ENCODE measurements around the gene OSBPL7.

DNA sequence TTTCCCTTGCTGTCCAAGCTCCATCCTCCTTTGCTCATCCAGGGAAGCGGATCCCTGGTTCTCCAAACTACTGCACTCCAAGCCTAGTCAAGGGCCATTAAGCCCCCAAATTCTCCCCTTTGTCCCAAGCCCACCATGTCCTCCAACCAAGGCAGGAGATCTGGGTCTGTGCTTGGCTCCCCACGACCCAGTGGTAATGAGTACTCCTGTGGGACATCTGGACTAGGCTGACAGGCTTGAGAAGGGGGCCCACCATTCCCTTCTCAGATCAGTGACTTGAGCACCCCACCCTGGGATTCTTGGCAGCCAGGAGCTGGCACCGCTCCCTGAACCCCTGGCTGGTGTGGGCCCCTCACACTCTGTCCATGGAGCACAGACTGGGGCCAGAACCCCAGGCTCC lies 17.1 kb downstream of the OSBPL7 start:
- TF ChIP-seq, protein P1, sequence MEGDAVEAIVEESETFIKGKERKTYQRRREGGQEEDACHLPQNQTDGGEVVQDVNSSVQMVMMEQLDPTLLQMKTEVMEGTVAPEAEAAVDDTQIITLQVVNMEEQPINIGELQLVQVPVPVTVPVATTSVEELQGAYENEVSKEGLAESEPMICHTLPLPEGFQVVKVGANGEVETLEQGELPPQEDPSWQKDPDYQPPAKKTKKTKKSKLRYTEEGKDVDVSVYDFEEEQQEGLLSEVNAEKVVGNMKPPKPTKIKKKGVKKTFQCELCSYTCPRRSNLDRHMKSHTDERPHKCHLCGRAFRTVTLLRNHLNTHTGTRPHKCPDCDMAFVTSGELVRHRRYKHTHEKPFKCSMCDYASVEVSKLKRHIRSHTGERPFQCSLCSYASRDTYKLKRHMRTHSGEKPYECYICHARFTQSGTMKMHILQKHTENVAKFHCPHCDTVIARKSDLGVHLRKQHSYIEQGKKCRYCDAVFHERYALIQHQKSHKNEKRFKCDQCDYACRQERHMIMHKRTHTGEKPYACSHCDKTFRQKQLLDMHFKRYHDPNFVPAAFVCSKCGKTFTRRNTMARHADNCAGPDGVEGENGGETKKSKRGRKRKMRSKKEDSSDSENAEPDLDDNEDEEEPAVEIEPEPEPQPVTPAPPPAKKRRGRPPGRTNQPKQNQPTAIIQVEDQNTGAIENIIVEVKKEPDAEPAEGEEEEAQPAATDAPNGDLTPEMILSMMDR (IDR thresholded peaks at IDR 0.05), result no peak
- no peak for TF ChIP-seq POLR2A (IDR thresholded peaks at IDR 0.05)
